DND-41 (cell line): ENCODE data around the gene CCL25.
"Not testable (repeated sequence)": the region's sequence is repeated elsewhere in the genome, so short reads cannot be mapped to it uniquely, and the experiment has no call there.

ENCODE experiments used
- ATAC-seq: fragments of 200-7000 bp; cut with Tn5 transposase; 3 replicates; pipeline ENCODE4 v1.9.1; 2021; ENCODE audit warnings: low read depth; ENCODE audit not compliant: insufficient read depth
- DNase-seq: peaks from one replicate; pipeline ENCODE4 v3.0.0-alpha.2; 2020
- H2AFZ ChIP-seq: 2 replicates; pipeline ENCODE4 v1.6.0; 2012; ENCODE audit warnings: low read depth, low read length
- H3K27ac ChIP-seq: 2 replicates; pipeline ENCODE4 v1.5.1; 2012; ENCODE audit warnings: low read length, inconsistent platforms
- H3K27me3 ChIP-seq: fragments of 200-600 bp; sonication (generic); 2 replicates; pipeline ENCODE4 v1.6.0; 2012; ENCODE audit warnings: low read length, mild to moderate bottlenecking, inconsistent platforms; ENCODE audit not compliant: insufficient read depth, poor library complexity
- H3K36me3 ChIP-seq: 2 replicates; pipeline ENCODE4 v1.5.1; 2012; ENCODE audit warnings: low read length, inconsistent platforms; ENCODE audit not compliant: insufficient read depth
- H3K4me1 ChIP-seq: 2 replicates; pipeline ENCODE4 v1.5.1; 2012; ENCODE audit warnings: mild to moderate bottlenecking, low read length; ENCODE audit not compliant: insufficient read depth
- H3K4me2 ChIP-seq: 2 replicates; pipeline ENCODE4 v1.6.0; 2012; ENCODE audit warnings: mild to moderate bottlenecking, moderate library complexity, low read length, inconsistent platforms; ENCODE audit not compliant: insufficient read depth
- H3K4me3 ChIP-seq, 2 experiments: fragments of 200-600 bp in 1 of 2; shearing (Covaris generic) in 1 of 2; 2 replicates each; pipeline ENCODE4 v1.5.1; 2012 to 2016; ENCODE audit warnings: inconsistent platforms in 2 of 2, low read length in 2 of 2, mild to moderate bottlenecking in 2 of 2, low read depth in 1 of 2, moderate library complexity in 1 of 2
- H3K79me2 ChIP-seq: 2 replicates; pipeline ENCODE4 v1.6.0; 2012; ENCODE audit warnings: low read length, inconsistent platforms; ENCODE audit not compliant: insufficient read depth
- H3K9ac ChIP-seq: 2 replicates; pipeline ENCODE4 v1.6.0; 2012; ENCODE audit warnings: low read depth, mild to moderate bottlenecking, inconsistent platforms, low read length, moderate library complexity
- H3K9me3 ChIP-seq: 2 replicates; pipeline ENCODE4 v1.5.1; 2012; ENCODE audit warnings: low read length, moderate library complexity, mild to moderate bottlenecking, inconsistent platforms; ENCODE audit not compliant: insufficient read depth, severe bottlenecking
- H4K20me1 ChIP-seq: 2 replicates; pipeline ENCODE4 v1.6.0; 2012; ENCODE audit warnings: low read length; ENCODE audit not compliant: insufficient read depth
- CTCF ChIP-seq: IDR thresholded peaks from 2 replicates; pipeline ENCODE4 v1.5.1; 2012; ENCODE audit warnings: borderline replicate concordance, low read length, moderate library complexity, mild to moderate bottlenecking; ENCODE audit not compliant: poor library complexity, severe bottlenecking; ENCODE audit errors: extremely low read depth
- EZH2 ChIP-seq: IDR thresholded peaks from 3 replicates; pipeline ENCODE4 v1.6.1; 2012; ENCODE audit warnings: borderline replicate concordance, low read depth, mild to moderate bottlenecking, moderate library complexity, low read length, inconsistent platforms; ENCODE audit not compliant: severe bottlenecking

The CCL25 gene

DNA sequence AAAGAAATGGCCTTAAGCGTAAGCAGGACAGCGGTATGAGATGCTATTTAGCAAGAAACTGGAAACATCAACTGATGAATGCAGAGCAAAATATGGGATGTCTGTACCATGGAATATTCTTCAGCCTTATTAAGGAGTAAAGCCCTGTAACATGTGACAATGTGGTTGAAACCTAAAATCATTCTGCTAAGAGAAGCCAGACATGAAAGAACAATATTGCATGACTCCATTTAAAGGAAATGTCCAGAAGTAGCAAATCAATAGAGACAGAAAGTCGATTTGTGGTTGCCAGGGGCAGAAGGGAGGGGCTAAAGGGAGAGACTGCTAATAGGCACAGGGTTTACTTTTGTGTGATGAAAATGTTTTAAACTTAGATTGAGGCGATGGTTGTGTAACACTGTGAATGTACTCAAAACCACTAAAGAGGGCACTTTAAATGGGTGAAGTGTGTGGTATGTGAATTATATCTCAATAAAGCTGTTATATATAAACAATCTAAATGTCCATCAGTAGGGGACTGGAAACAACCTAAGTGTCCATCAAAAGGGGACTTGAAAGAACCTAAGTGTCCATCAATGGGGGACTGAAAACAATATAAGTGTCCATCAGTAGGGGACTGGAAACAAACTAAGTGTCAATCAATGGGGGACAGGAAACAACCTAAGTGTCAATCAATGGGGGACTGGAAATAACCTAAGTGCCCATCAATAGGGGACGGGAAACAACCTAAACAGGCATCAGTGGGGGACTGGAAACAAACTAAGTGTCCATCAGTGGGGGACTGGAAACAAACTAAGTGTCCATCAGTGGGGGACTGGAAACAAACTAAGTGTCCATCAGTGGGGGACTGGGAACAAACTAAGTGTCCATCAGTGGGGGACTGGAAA, 45.4 kb downstream of the CCL25 start:
- Histone ChIP-seq H3K4me1 (no peaks in the 10 kb centered on the region), H3K4me3 (no peak overlapping the region), H2AFZ (no peak overlapping the region), H3K36me3 (no peaks in the 10 kb centered on the region), H3K9ac (no peak overlapping the region), H3K79me2 (no peaks in the 10 kb centered on the region), H3K27me3 (no peaks in the 10 kb centered on the region), H3K27ac (no peak overlapping the region), H3K9me3 (peaks cover 21% of the 10 kb centered on the region), H4K20me1 (no peaks in the 10 kb centered on the region), H3K4me2 (no peak overlapping the region)
- DNase-seq (no peak), ATAC-seq (no peak)
- no peak for TF ChIP-seq CTCF
- no peak for TF ChIP-seq EZH2

DNA sequence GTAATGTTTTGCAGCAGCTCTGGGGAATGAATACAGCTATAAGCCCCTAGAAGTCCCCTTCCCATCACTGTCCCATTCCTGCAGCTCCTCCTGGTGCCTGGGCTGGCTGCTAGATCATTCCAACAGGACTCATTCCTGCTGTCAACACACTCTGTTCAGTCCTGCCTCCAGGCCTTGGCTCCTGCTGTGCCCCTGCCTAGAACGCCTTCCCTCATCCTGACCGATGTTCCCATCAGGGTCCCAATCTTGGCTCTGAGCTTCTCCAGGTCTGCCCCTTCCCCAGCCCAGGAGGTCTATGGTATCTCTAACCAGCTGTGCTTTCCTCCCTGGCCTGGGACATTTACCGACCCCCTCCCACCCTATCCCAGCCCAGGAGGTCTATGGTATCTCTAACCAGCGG, 48.8 kb downstream of the CCL25 start:
- Histone ChIP-seq H3K36me3 (no peaks in the 10 kb centered on the region), H3K27ac (no peak overlapping the region), H3K4me3 (no peak overlapping the region), H3K4me1 (no peaks in the 10 kb centered on the region), H3K4me2 (no peak overlapping the region), H4K20me1 (no peaks in the 10 kb centered on the region), H2AFZ (no peak overlapping the region), H3K9ac (no peak overlapping the region), H3K27me3 (no peaks in the 10 kb centered on the region), H3K79me2 (no peaks in the 10 kb centered on the region), H3K9me3 (peaks cover 2% of the 10 kb centered on the region)
- no peak for TF ChIP-seq CTCF
- TF ChIP-seq EZH2 = no peak
- no peak for DNase-seq
- no peak for ATAC-seq

DNA sequence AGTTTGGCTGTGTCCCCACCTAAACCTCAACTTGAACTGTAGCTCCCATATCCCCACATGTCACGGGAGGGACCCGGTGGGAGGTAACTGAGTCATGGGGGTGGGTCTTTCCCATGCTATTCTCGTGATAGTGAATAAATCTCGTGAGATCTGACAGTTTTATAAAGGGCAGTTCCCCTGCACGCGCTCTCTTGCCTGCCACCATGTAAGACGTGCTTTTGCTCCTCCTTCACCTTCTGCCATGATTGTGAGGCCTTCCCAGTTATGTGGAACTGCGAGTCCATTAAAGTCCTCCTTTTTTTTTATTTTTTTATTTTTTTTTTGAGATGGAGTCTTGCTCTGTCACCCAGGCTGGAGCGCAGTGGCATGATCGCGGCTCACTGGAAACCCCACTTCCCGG, 49.4 kb downstream of the CCL25 start:
- not testable (repeated sequence) for H3K27ac ChIP-seq, H3K27me3 ChIP-seq, H3K4me1 ChIP-seq, ATAC-seq, H3K79me2 ChIP-seq, H3K4me3 ChIP-seq, H3K9me3 ChIP-seq, H4K20me1 ChIP-seq, DNase-seq, H2AFZ ChIP-seq, H3K36me3 ChIP-seq, H3K4me2 ChIP-seq, H3K9ac ChIP-seq

DNA sequence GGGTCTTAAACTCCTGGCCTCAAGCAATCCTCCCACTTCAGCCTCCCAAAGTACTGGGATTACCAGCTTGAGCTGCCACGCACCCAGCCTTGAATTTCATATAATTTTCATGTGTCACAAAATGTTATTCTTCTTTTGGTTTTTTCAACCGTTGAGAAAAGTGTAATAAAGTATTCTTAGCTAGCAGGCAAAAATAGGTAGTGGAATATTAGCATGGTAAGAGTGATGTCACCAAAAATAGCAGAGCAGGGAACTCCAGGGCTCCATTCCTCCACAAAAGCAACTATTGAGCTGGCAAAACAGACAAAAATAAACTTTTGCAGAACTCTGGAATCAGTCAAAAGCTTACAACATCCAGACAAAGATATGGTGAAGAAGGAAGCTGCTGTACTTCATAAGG, 52.9 kb downstream of the CCL25 start:
- H3K79me2 ChIP-seq = no peaks in the 10 kb centered on the region
- ATAC-seq = no peak
- H3K4me3 ChIP-seq = no peak overlapping the region
- no peak overlapping the region for H3K27ac ChIP-seq
- peaks cover under 1% of the 10 kb centered on the region for H3K9me3 ChIP-seq
- no peak overlapping the region for H3K9ac ChIP-seq
- H3K36me3 ChIP-seq = no peaks in the 10 kb centered on the region
- H2AFZ ChIP-seq = no peak overlapping the region
- DNase-seq = no peak
- no peaks in the 10 kb centered on the region for H4K20me1 ChIP-seq
- H3K27me3 ChIP-seq = no peaks in the 10 kb centered on the region
- H3K4me1 ChIP-seq = no peaks in the 10 kb centered on the region
- TF ChIP-seq EZH2 = no peak
- TF ChIP-seq CTCF = no peak
- no peak overlapping the region for H3K4me2 ChIP-seq
